Measurements from ENCODE around the gene ZBED2.

GRCh38 chr3:111571907-111572460, 23.2 kb downstream of the ZBED2 start:
- TF ChIP-seq CTCF (IDR thresholded peaks at IDR 0.05; ENCODE audit: insufficient read depth, low read depth, low read length) = no peak
- TF ChIP-seq EZH2 (IDR thresholded peaks at IDR 0.05; ENCODE audit: insufficient read depth, low read length) = no peak
